GM23248 (cell line): ENCODE results near the gene CCND2.

Experiments used
- EZH2 ChIP-seq: fragments of 200-600 bp; sonication (generic); IDR thresholded peaks from 2 replicates; pipeline ENCODE4 v1.6.1; 2018; ENCODE audit warnings: antibody characterized with exemption, mild to moderate bottlenecking; ENCODE audit not compliant: insufficient read depth, poor library complexity, severe bottlenecking
- EZH2phosphoT487 ChIP-seq: fragments of 200-600 bp; sonication (generic); IDR thresholded peaks from 2 replicates; pipeline ENCODE4 v1.6.1; 2018; ENCODE audit warnings: antibody characterized with exemption, moderate library complexity, mild to moderate bottlenecking, low read depth; ENCODE audit not compliant: insufficient read depth

GRCh38 chr12:4312251-4312650 lies 38.7 kb downstream of the CCND2 start:
- TF ChIP-seq EZH2phosphoT487 (no peak), EZH2 (no peak)
